SKM-1 treated with dmso at 0.1 percent for 144 hours (cell line): ENCODE measurements around the gene INHBA.

Experiments
- DNase-seq: peaks from one replicate; lab custom pipeline; 2025; ENCODE audit not compliant: unreplicated experiment; lab: John Stamatoyannopoulos, UW

INHBA gene

DNA sequence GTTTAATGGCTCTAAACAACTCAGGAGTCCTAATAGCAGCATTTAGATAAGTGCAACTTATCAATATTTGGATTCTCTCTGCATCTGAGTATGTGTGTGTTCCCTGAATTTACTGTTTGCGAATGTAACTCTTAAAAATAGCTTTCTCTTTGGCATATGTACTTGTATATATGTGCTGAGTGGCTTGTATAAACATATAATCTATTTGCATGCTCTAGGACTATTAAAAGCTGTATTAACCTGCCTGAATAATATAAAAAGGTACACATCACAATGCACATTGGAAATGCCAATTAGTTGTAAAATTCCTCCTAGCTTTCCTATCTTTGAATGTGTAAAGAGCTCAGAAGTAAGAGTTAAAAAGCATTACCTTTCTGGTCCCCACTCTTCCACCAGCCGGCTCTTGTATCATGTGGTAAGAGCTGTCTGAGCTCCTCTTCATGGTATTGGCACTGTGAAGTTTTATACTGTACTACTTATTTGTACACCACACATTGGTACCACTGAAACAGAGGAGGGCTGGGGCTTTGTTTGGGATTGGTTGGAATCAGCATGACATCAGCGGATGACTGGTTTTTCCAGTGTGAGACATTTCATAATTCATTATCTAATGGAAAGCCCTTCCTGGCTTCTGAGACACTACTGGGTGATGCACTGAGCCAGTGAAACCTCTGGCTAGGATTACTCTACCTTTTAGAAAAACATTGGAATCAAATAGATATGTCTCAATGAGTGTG is at the start of gene INHBA:
INHBA (minus strand) TSS at position 456 of the 737 bp plus-strand sequence. CDS start 2,716 bp downstream, outside the sequence.
- no peak for DNase-seq

DNA sequence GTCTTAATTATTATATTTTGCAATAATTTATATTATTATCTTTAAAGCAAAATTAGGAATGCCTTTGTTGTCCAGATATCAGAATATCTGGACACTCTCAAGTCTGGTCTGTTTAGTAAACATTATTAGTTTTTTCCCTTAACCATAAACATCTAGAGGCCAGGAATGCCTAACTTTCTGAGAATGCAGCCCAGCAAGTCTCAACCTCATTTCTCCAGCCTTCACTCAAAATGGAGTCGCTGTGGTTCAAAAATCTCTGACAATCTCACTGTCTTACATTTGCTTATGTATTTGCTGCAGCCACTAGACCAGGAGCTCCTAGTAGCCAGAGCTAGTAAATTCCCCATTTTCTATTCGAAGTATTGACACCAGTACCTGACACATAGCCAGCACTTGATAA is 49.7 kb upstream of the INHBA start:
- no peak for DNase-seq

DNA sequence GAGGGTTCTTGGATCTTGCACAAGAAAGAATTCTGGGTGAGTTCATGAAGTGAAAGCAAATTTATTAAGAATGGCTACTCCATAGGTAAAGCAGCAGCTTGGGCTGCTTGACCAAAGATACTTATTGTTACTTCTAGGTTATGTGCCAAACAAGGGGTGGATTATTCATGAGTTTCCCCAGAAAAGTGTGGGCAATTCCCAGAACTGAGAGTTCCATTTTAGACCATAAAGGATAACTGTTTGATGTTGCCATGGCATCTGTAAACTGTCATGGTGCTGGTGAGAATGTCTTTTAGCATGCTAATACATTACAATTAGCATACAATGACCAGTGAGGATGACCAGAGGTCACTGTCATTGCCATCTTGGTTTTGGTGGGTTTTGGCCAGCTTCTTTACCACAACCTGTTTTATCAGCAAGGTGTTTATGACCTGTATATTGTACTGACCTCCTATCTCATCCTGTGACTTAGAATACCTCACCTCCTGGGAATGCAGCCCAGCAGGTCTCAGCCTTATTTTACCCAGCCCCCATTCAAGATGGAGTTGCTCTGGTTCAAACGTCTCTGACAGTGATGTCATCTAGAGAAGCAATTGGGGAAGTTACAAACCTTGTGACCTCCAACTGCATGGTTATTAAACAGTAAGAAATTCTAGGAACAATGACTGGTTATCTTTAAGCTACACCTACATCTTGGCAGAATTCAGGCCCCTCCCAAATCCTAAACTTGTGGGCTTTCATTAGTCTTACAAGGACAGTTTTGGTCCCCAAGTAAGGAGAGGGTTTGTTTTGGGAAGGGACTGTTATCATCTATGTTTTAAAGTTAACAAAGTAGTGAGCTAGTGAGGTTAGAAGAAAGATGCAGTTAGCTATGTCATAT is 48.0 kb upstream of the INHBA start:
- DNase-seq, result no peak

DNA sequence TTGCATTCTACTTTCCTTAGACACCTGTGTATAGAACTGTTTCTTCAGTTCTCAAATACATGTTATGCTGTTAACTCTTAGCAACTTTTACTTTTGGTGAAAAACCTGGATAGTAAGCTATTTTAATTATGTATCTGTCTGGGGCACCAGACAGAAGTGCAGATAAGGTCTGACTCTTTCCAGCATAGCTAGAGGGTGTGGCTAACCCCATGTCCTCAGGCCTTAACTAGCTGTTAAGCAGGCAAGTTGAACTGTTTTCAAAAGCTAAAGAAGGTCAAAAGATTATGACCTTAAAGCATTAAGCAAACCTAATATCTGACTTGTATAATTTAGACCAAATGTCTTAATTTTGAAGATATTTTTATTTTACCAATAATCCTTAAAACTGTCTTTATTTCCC is 45.1 kb upstream of the INHBA start:
- DNase-seq, result no peak

DNA sequence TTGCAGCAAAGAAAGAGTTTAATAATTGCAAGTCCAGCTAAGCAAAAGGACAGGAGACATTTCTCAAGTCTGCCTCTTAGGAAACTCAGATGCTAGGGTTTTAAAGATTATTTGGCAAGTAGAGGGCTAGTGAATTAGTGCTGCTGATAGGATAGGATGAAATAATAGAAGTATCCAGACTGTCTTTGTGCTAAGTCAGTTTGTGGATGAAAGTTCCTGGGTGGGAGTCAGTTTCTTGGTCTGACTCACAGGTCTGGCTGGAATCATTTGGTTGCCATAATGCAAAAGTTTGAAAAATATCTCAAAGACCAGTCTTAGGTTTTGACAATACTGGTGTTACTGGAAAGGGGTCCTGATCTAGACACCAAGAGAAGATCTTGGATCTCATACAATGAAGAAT is 42.6 kb upstream of the INHBA start:
- no peak for DNase-seq

DNA sequence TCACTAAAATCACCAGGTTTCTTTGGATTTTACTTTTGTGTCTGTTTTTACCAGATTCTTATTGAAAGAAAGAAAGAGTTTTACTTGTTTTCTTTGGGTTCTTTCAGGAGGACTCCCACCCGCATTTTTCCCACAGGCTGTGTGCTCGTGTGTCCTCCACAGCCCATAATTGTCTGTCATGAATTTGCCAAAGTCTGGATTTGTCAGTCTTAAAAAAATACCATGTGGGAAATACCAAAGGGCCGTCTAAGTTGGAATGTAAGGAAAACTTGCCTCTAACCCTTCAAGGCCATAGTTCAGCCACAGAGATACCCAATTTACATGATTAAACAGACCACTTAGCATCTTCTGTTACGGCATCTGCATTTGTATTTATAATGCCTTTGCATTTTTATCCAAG is 41.3 kb upstream of the INHBA start:
- DNase-seq, result no peak

DNA sequence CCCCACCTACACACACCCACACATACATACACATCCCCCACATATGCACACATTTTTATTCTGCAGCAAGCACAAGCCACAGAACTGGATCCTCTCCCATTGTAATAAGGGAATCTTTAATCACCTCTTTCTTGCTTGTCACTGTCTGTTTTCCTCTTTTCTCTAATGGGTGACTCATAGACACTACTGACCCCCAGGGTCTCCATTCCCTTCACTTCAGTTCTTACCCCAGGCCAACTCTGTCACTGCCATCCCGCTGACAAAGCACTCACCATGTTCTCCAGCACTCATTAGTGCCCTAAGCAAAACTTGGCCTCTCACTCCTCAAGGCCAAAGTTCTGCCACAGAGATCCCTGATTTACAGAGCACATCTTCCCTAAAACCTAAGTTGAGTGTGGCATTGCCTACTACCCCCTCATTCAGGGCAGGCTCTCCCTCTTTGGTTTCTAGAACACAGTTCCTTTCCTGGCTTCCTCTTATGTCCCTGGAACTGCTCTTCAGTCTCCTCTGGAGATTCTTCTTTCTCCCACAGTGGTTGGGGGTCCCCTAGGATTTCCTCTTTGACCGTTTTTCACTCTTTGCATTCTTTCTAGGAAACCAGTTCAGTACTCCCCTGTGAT is 39.6 kb upstream of the INHBA start:
- DNase-seq, result no peak

DNA sequence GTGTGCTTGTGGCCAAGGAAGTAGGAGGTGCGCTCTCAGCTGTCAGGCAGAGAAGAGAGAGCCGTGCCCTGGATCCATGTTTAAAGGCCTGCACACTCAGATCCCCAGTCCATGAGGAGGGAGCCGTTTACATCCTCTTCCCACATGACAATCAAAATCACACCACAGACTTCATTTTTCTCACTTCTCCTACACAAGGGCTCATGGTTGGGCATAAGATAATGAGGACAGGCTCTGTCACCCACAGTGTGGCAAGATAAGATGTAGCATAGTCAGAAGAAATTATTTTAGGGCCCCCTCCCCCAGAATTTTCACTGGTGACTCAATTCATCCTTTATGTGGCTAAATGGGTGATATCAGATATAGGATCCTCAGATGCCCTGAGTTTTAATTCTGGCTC is 35.9 kb upstream of the INHBA start:
- no peak for DNase-seq

DNA sequence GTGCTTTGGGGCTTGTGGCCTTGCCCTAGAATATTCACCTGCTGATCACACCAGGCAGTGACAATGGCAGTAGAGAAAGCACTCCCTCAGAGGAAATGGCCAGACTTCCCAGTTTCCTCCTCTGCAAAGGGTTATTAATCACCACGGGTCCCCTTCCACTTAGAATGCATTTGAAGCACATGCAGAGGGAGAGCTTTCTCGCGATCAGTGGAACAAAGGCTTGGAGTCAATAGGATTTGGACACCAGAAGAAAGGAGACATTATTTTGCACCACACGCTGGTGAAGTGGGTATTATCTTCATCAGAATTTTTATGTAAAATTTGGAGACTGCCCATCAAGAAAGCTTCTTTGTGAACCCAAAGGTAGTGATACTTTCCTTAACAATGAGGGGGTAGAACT is 35.4 kb upstream of the INHBA start:
- no peak for DNase-seq

DNA sequence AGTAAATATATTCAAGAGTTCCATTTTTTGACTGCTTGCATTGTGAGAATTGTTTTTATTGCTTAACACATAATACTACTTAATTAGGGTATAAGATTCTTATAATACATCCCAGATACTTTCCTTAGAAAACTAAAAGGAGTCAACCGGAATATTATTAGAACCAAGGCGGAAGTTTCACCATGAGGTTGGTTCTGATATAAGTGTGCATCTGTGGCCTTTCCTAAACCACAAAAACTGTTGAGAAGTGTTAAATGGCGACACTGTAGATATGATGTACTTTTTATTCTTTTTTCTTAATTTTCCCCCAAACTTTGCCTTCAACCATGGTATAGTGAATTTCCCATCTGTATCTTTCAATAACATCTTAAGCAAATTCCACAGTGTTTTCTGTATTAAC is 32.3 kb upstream of the INHBA start:
- DNase-seq, result no peak

DNA sequence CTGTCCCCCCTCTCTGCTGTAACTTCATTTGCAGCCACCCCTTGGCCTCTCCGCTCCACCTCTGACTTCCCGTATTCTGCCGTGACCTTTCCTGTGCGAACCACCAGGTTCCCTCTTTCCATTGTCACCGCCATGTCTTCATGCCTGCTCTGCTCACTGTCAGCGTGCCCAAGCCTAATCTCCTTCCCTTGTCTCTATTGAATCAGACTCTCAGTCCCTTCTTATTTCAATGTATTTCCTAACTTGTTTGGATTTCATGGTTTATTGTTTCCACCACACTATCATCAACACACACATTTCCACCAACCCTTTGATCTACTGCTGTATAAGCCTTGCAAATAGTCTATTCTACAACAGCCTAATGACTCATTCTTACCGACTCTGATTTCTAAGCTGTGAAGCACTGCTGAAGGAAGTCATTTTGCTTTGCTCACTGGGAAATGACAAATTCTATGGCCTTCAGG is 30.0 kb upstream of the INHBA start:
- DNase-seq, result no peak

DNA sequence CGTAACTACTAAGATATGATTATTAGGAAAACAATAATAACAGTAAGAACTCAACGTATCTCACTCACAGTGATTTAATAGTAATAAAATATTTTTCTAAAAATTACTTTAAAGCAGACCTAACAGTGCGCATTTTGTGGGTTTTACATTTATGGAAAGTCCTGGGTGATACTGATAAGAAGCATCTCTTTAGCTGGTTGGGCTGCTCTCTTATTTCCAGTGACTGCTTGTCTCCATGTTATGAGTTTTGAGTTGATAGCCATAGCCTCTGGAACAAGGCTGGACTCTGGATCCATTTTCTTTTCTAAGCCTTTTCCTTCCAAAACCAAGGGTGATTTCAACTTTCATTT is 29.5 kb upstream of the INHBA start:
- DNase-seq, result no peak

DNA sequence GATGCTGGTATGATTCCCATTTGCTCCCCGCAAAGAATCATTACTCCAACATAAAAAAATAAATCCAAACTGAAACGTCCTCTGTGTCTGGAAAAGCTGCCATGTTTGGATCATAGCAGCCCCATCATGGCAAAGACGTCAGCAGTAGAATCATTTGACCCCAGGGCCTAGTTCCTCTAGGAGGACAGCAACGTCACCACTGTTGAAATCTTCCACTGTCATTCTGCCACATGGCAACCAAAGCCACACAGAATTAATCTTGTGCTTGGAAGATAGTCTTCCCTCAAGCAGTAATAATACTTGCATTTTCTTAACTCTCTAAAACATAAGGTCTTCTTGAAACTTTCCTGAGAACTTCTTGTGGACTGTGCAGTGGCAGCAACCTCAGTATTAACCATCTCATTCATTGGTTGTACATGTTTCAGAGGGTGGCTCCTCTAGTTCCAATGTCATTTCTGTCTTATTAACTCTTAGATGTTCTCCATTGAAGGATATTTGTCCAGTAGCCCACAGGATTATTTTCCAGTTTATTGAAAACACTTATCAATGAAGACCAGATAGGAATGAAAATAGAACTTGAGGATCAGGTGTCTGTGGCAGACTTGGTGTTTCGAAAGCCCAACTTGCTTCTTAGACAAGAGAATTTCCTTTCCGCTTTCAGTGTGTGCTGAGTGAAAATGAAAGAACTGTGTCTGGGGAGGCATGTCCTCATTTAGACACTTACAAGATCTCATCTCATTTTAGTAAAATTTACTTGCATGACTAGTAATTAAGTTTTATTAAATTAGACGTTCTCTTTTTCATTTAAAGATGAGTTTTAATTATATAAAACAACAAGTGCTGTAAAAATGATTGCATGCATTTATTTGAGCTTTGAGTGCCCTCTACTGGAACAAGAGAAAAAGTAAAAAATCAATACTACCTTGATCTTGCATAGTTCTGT is 28.9 kb upstream of the INHBA start:
- no peak for DNase-seq

DNA sequence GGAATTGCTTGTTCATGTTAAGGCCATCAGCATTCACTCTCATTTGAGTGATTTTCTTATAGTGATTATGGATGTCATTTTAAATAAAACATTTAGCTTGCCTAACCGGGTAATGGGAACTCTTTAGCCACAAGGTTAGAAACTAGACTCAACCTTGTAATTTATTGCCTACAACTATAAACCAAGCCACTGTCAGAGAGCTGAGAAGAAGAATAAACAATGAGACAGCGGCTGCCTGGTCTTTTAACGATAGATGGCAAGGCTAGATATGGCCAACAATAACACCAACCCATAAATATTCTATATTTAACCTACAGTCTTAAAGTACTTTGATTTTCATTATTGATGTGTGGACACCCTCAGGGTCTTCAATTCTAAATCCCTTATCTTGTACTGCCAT is 27.8 kb upstream of the INHBA start:
- no peak for DNase-seq

DNA sequence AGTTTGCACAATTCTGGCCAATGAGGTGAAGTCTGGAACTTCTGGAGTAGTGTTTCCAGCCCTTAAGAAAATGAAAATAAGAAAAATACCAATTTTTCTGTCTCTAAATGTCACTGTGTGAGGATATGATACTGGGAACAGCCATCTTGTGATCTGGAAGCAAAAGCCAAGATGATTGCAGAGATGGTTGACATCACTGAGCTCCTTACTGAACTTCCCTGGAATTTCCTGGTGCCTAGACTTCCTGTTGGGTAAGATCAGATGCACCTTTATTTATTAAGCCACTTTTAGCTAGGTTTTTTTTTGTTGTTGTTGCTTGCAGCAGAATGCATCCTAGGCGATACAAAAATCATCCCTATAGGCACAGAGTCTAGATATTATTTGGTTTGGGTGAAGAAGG is 27.3 kb upstream of the INHBA start:
- no peak for DNase-seq

DNA sequence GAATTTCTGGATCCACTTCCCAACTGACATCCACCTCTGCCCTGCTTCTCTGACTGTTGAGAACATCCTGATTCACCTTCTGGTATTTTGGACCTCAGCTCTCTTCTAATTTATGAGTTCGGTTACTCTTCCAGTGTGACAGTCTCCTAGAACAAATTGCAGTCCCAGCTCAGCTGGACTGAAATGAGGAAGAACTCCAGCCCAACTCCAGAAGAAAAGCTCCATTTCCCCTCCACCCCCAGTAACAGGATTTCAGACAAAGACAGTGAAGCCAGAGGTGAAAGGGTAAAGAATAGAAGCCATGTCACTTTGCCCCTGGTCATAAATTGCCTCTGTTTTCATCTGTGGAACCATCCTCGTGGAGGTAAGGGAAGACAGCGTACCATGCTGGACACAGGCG is 26.2 kb upstream of the INHBA start:
- DNase-seq, result no peak

DNA sequence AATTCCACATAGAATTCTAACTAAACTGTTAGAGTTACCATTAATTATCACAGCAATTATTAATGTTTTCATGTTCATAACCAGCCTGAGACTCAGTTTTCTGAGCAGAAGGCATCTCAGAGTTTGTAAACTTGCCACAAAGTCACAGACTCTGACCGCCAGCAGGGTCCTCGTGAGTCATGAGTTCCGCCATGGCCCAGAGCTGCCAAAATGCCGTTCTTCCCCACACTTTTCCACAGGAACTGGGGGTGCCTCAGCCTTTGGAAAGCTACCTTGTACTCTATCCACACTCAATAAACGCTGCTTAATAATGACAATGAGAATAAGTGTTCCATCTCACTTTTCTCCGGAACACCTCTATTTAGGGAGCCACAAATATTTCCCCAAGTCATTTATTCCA is 22.1 kb upstream of the INHBA start:
- no peak for DNase-seq

DNA sequence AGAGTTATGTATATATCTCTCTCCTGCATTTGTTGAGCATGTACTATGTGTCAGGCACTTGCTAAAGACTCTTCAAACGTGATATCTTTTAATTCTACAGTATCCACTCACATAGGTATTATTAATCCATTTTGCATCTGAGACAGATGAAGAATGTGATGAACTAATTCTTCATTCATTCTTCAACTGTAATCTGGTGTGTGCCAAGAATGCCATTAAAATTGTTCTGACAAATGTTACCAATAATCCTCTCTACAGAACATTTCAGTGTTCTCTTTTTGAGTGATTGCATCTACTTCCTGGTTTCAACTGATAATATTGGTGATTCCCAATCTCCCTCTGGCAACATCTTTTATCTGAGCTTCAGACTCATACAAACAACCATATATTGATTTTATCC is 18.0 kb upstream of the INHBA start:
- DNase-seq, result no peak

DNA sequence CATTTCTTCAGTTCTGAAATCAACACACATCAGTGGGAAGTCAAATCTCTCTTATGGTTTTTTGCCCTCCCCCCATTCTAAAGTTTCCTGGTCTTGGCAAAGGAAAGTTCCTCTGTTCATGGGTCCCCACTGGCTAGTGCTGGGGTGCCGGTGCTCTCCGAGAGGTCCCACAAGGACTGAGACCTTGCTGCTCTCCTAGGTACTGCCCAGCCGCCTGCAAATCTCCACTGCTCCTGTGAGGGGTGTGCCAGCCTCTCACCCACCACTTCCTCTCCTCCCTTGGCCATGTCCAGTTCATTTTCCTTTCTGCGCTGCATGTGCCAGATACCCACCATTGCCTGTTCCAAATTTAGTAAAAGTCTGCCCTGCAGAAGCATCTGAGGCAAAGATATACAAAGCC is 17.2 kb upstream of the INHBA start:
- no peak for DNase-seq

DNA sequence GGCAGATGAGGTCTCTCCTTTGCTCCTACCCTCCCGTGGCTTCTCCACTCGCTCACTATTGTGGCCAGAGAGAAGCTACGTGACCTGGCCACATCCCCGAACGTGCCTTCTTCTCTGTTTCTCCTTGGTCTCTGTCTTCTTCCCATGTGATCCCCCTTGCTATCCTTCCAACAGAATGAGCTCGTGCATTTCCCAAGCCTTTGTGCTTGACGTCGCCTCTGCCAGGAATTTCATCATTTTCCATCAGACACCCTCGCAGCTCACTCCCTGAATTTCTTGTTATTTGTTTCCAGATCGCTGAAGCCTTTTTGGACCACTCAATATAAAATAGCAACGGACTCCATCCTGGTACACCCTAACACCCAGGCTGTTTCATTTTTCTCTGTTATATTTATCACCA is 13.8 kb upstream of the INHBA start:
- DNase-seq, result no peak

DNA sequence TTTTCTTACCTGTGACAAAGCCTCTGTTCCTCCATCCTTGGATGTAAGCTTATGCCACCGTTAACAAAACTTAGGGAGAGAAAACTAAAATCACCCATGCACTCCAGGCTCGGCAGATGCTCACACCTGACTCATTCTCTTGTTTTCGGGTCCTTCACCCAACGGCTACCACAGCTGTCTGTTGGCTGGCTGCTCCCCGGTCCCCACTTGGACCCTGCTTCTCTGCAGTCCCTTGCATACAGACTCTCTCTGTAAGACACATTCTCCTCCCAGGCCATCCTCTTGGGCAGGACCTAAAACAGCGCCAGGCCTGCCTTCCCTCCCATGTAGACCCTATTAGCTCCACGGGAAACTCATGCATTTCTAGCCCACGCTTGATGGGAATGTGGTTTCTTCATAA is 12.1 kb upstream of the INHBA start:
- DNase-seq, result no peak
